Neural cell (in vitro differentiated cells): ENCODE measurements around the gene THOC2. TPM values are rescaled to one million over a fixed set of nuclear protein-coding genes. Genes with fewer than 3 reads are reported as not detected.
"Not testable (repeated sequence)": the region's sequence is repeated elsewhere in the genome, so short reads cannot be mapped to it uniquely, and the experiment has no call there.

Experiments used
- H2AFZ ChIP-seq: fragments of 200-600, 300-800 bp; sonication (generic), shearing (Covaris generic); 2 replicates; pipeline ENCODE4 v1.6.0; 2014; ENCODE audit warnings: low read depth, mild to moderate bottlenecking, antibody characterized with exemption, low read length, moderate library complexity
- H3F3A ChIP-seq: fragments of 200-600 bp; shearing (Covaris generic); 2 replicates; pipeline ENCODE4 v1.6.1; 2016; ENCODE audit warnings: mild to moderate bottlenecking, moderate library complexity, mixed read lengths, antibody characterized with exemption, low read length; ENCODE audit not compliant: insufficient read depth, poor library complexity, severe bottlenecking
- H3K27ac ChIP-seq: fragments of 200-600, 300-800 bp; sonication (generic), shearing (Covaris generic); 2 replicates; pipeline ENCODE4 v1.5.1; 2014; ENCODE audit warnings: mild to moderate bottlenecking, low read length, moderate library complexity
- H3K27me3 ChIP-seq: fragments of 300-800, 200-600 bp; sonication (generic), shearing (Covaris generic); 2 replicates; pipeline ENCODE4 v1.6.0; 2014; ENCODE audit warnings: mild to moderate bottlenecking, low read depth, low read length, moderate library complexity; ENCODE audit not compliant: insufficient read depth
- H3K36me3 ChIP-seq: fragments of 300-800, 200-600 bp; sonication (generic), shearing (Covaris generic); 2 replicates; pipeline ENCODE4 v1.5.1; 2014; ENCODE audit warnings: mild to moderate bottlenecking, antibody characterized with exemption, low read length, moderate library complexity; ENCODE audit not compliant: insufficient read depth
- H3K4me2 ChIP-seq: fragments of 300-800, 200-600 bp; sonication (generic), shearing (Covaris generic); 2 replicates; pipeline ENCODE4 v1.6.0; 2014; ENCODE audit warnings: mild to moderate bottlenecking, low read length
- H3K4me3 ChIP-seq: fragments of 300-800, 200-600 bp; sonication (generic), shearing (Covaris generic); 2 replicates; pipeline ENCODE4 v1.5.1; 2014; ENCODE audit warnings: mild to moderate bottlenecking, low read length, moderate library complexity
- H3K79me2 ChIP-seq: fragments of 200-600 bp; shearing (Covaris generic); replicated peaks from 2 replicates; pipeline ENCODE4 v1.6.0; 2014; ENCODE audit warnings: mild to moderate bottlenecking, low read length, moderate library complexity; ENCODE audit not compliant: insufficient read depth
- H3K9ac ChIP-seq: fragments of 300-800, 200-600 bp; sonication (generic), shearing (Covaris generic); 2 replicates; pipeline ENCODE4 v1.6.1; 2016; ENCODE audit warnings: mild to moderate bottlenecking, low read length, mixed read lengths
- H3K9me2 ChIP-seq: fragments of 200-600 bp; shearing (Covaris generic); 2 replicates; pipeline ENCODE4 v1.6.1; 2016; ENCODE audit warnings: mild to moderate bottlenecking, low read length, mixed read lengths; ENCODE audit not compliant: insufficient read depth
- H3K9me3 ChIP-seq: fragments of 200-600, 300-800 bp; sonication (generic), shearing (Covaris generic); 2 replicates; pipeline ENCODE4 v1.6.1; 2016; ENCODE audit warnings: mild to moderate bottlenecking, mixed run types, low read length, moderate library complexity, mixed read lengths
- H4K20me1 ChIP-seq: fragments of 200-600 bp; shearing (Covaris generic); 2 replicates; pipeline ENCODE4 v1.6.1; 2016; ENCODE audit warnings: mild to moderate bottlenecking, mixed run types; ENCODE audit not compliant: insufficient read depth
- CTCF ChIP-seq: fragments of 450-650 bp; IDR thresholded peaks from 2 replicates; pipeline ENCODE4 v1.5.1; 2014; ENCODE audit warnings: antibody characterized with exemption, mild to moderate bottlenecking, moderate library complexity; ENCODE audit not compliant: poor library complexity, severe bottlenecking
- EP300 ChIP-seq: fragments of 450-650 bp; conservative IDR thresholded peaks from 2 replicates; pipeline ENCODE4 v1.6.1; 2014; ENCODE audit warnings: antibody characterized with exemption, mild to moderate bottlenecking, moderate library complexity; ENCODE audit not compliant: poor library complexity, severe bottlenecking
- EZH2 ChIP-seq: fragments of 200-600, 300-800 bp; shearing (Covaris generic), sonication (generic); IDR thresholded peaks from 2 replicates; pipeline ENCODE4 v1.6.1; 2014; ENCODE audit warnings: antibody characterized with exemption, low read length, borderline replicate concordance, mild to moderate bottlenecking; ENCODE audit not compliant: insufficient read depth, poor library complexity, severe bottlenecking
- MXI1 ChIP-seq: fragments of 450-650 bp; conservative IDR thresholded peaks from 2 replicates; pipeline ENCODE4 v1.6.1; 2014; ENCODE audit warnings: antibody characterized with exemption, mild to moderate bottlenecking; ENCODE audit not compliant: poor library complexity, severe bottlenecking
- POLR2AphosphoS5 ChIP-seq: IDR thresholded peaks from 2 replicates; pipeline ENCODE4 v1.6.1; 2012
- RAD21 ChIP-seq: fragments of 450-650 bp; conservative IDR thresholded peaks from 2 replicates; pipeline ENCODE4 v1.6.1; 2014; ENCODE audit warnings: antibody characterized with exemption, mild to moderate bottlenecking, moderate library complexity
- REST ChIP-seq: IDR thresholded peaks from 2 replicates; pipeline ENCODE4 v1.6.1; 2012; ENCODE audit warnings: borderline replicate concordance
- SMC3 ChIP-seq: fragments of 450-650 bp; conservative IDR thresholded peaks from 2 replicates; pipeline ENCODE4 v1.6.1; 2014; ENCODE audit warnings: antibody characterized with exemption, mild to moderate bottlenecking, moderate library complexity; ENCODE audit not compliant: poor library complexity
- TAF1 ChIP-seq: IDR thresholded peaks from 2 replicates; pipeline ENCODE4 v1.6.1; 2012; ENCODE audit warnings: low read depth
- polyA plus RNA-seq: library from polyadenylated mRNA; depleted of rRNA; stranded (reverse); fragments of >200 nt; gene quantifications from 2 replicates; pipeline ENCODE4 v1.2.3, GENCODE V29; 2014

THOC2 gene
- polyA plus RNA-seq, 1 donor from 2014 or later = 95.4 TPM

- no peaks in the 10 kb centered on the region for H3K9me2 ChIP-seq
- H3K9ac ChIP-seq = no peak overlapping the region
- H3K36me3 ChIP-seq = no peaks in the 10 kb centered on the region
- H3K27ac ChIP-seq = no peak overlapping the region
- no peaks in the 10 kb centered on the region for H3K9me3 ChIP-seq
- no peak overlapping the region for H2AFZ ChIP-seq
- no peaks in the 10 kb centered on the region for H3F3A ChIP-seq
- H4K20me1 ChIP-seq = no peaks in the 10 kb centered on the region
- no peak overlapping the region for H3K4me2 ChIP-seq
- no peak for TF ChIP-seq EZH2
- no peak for TF ChIP-seq POLR2AphosphoS5
- no peak for TF ChIP-seq CTCF
- TF ChIP-seq EP300 = no peak
- H3K27me3 ChIP-seq = no peaks in the 10 kb centered on the region
- no peak overlapping the region for H3K4me3 ChIP-seq
- H3K79me2 ChIP-seq = peaks cover 48% of the 10 kb centered on the region
These were observed 4.3 kb downstream of the THOC2 start for GRCh38 chrX:123728554-123728953.

GRCh38 chrX:123728016-123728415, 4.8 kb downstream of the THOC2 start:
- H3K36me3 ChIP-seq = no peaks in the 10 kb centered on the region
- H3K27ac ChIP-seq = no peak overlapping the region
- no peaks in the 10 kb centered on the region for H3K9me2 ChIP-seq
- H3K4me2 ChIP-seq = no peak overlapping the region
- no peak overlapping the region for H3K9ac ChIP-seq
- H3K9me3 ChIP-seq = no peaks in the 10 kb centered on the region
- no peaks in the 10 kb centered on the region for H3K27me3 ChIP-seq
- H3K4me3 ChIP-seq = no peak overlapping the region
- no peaks in the 10 kb centered on the region for H4K20me1 ChIP-seq
- no peaks in the 10 kb centered on the region for H3F3A ChIP-seq
- H2AFZ ChIP-seq = no peak overlapping the region
- TF ChIP-seq MXI1 = no peak
- TF ChIP-seq REST = no peak
- TF ChIP-seq CTCF = no peak
- no peak for TF ChIP-seq EZH2
- no peak for TF ChIP-seq SMC3
- no peak for TF ChIP-seq POLR2AphosphoS5
- no peak for TF ChIP-seq RAD21
- no peak for TF ChIP-seq TAF1
- no peak for TF ChIP-seq EP300
- H3K79me2 ChIP-seq = peaks cover 53% of the 10 kb centered on the region

- H3K9ac ChIP-seq, H3K9me2 ChIP-seq, H3K4me3 ChIP-seq, H3F3A ChIP-seq, H4K20me1 ChIP-seq, H3K9me3 ChIP-seq, H3K36me3 ChIP-seq, H2AFZ ChIP-seq, H3K27me3 ChIP-seq, H3K4me2 ChIP-seq, H3K27ac ChIP-seq: not testable (repeated sequence)
- peaks cover 19% of the 10 kb centered on the region for H3K79me2 ChIP-seq
These were observed 10.7 kb downstream of the THOC2 start for GRCh38 chrX:123722193-123722592.
